ENCODE measurements around the gene SCN1B. TPM values are rescaled to one million over a fixed set of nuclear protein-coding genes. Genes with fewer than 3 reads are reported as not detected.
A peak's percentile ranks its signal among the peaks of the same experiment; 100 is the strongest.

The SCN1B gene
- total and polyA plus RNA-seq, 2 of the 13 experiments (the other 11 are each of a cell fraction or from before 2014, with no cell fraction given) = 2.7 to 20.1 TPM

DNA sequence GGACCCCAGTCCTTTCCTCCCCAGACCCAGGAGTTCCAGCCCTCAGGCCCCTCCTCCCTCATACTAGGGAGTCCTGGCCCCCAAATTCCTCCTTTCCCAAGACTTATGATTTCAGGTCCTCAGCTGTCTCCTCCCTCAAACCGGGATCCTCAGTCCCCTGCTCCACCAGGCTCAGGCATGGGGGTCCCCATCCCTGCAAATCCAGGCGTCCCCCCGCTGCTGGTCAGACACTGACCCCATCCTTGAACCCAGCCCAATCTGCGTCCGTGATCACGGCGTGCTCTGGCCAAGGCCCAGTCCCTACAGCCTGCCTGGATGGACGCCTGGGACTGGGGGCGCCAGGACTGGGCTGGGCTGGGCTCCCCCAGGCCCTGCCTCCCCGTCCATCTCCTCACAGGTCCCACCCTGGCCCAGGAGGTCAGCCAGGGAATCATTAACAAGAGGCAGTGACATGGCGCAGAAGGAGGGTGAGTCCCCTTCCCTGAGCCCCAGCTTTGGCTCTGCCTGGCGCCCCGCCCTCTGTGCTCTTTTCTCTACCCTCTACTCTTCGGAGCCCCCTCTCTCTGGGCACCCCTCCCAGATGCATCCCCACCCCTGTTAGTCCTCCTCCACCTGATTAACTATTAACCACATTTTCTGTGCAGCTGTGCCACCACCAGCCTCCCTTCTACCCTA lies 11.9 kb downstream of the SCN1B start (continued):
- TF ChIP-seq, protein P1, sequence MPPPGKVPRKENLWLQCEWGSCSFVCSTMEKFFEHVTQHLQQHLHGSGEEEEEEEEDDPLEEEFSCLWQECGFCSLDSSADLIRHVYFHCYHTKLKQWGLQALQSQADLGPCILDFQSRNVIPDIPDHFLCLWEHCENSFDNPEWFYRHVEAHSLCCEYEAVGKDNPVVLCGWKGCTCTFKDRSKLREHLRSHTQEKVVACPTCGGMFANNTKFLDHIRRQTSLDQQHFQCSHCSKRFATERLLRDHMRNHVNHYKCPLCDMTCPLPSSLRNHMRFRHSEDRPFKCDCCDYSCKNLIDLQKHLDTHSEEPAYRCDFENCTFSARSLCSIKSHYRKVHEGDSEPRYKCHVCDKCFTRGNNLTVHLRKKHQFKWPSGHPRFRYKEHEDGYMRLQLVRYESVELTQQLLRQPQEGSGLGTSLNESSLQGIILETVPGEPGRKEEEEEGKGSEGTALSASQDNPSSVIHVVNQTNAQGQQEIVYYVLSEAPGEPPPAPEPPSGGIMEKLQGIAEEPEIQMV (CRISPR knock-in tag; IDR thresholded peaks at IDR 0.05; ENCODE audit: low read depth) = no peak
- TF ChIP-seq ZKSCAN8 (CRISPR knock-in tag; IDR thresholded peaks at IDR 0.05; ENCODE audit: borderline replicate concordance) (no peak), SMAD9 (CRISPR knock-in tag; IDR thresholded peaks at IDR 0.05) (0 out of 2 replicates have a peak, but pooled peaks have one; percentile 74), ZZZ3 (CRISPR knock-in tag; IDR thresholded peaks at IDR 0.05; ENCODE audit: borderline replicate concordance) (no peak), SKI (IDR thresholded peaks at IDR 0.05; ENCODE audit: partially characterized antibody) (peak; percentile 10), ZNF30 (CRISPR knock-in tag; IDR thresholded peaks at IDR 0.05) (no peak), FOXC1 (CRISPR knock-in tag; IDR thresholded peaks at IDR 0.05; ENCODE audit: borderline replicate concordance) (peak; percentile 38; the same call in 1 of the 2 replicates), ZNF251 (CRISPR knock-in tag; IDR thresholded peaks at IDR 0.05) (no peak), TAF15 (IDR thresholded peaks at IDR 0.05; ENCODE audit: low read depth, low read length, poor library complexity, severe bottlenecking) (no peak), TARDBP (CRISPR knock-in tag; IDR thresholded peaks at IDR 0.05) (peak; percentile 80; the same call in 1 of the 2 replicates), NR3C1 (CRISPR knock-in tag; IDR thresholded peaks at IDR 0.05) (no peak), ZFY (CRISPR knock-in tag; IDR thresholded peaks at IDR 0.05) (peak; percentile 40; the same call in 1 of the 2 replicates), TP53 (CRISPR knock-in tag; conservative IDR thresholded peaks at IDR 0.05) (0 out of 2 replicates have a peak, but pooled peaks have one; percentile 33), HNRNPLL (IDR thresholded peaks at IDR 0.05; ENCODE audit: low read depth, low read length, poor library complexity, severe bottlenecking) (no peak), ZNF564 (CRISPR knock-in tag; IDR thresholded peaks at IDR 0.05) (no peak; the same call in 1 of the 2 replicates), ZNF333 (CRISPR knock-in tag; IDR thresholded peaks at IDR 0.05; ENCODE audit: borderline replicate concordance) (no peak)
- TF ChIP-seq, protein P2, sequence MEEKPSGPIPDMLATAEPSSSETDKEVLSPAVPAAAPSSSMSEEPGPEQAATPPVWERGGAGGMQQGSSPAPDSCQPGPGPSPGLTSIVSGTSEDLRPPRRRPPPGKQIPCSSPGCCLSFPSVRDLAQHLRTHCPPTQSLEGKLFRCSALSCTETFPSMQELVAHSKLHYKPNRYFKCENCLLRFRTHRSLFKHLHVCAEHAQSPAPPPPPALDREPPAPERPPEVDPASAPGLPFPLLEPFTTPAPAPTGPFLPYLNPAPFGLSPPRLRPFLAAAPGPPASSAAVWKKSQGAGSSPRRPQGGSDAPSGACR (CRISPR knock-in tag; IDR thresholded peaks at IDR 0.05) = peak; percentile 88
- TF ChIP-seq, protein P3, sequence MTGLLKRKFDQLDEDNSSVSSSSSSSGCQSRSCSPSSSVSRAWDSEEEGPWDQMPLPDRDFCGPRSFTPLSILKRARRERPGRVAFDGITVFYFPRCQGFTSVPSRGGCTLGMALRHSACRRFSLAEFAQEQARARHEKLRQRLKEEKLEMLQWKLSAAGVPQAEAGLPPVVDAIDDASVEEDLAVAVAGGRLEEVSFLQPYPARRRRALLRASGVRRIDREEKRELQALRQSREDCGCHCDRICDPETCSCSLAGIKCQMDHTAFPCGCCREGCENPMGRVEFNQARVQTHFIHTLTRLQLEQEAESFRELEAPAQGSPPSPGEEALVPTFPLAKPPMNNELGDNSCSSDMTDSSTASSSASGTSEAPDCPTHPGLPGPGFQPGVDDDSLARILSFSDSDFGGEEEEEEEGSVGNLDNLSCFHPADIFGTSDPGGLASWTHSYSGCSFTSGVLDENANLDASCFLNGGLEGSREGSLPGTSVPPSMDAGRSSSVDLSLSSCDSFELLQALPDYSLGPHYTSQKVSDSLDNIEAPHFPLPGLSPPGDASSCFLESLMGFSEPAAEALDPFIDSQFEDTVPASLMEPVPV (CRISPR knock-in tag; IDR thresholded peaks at IDR 0.05) = no peak
- TF ChIP-seq, protein P4, sequence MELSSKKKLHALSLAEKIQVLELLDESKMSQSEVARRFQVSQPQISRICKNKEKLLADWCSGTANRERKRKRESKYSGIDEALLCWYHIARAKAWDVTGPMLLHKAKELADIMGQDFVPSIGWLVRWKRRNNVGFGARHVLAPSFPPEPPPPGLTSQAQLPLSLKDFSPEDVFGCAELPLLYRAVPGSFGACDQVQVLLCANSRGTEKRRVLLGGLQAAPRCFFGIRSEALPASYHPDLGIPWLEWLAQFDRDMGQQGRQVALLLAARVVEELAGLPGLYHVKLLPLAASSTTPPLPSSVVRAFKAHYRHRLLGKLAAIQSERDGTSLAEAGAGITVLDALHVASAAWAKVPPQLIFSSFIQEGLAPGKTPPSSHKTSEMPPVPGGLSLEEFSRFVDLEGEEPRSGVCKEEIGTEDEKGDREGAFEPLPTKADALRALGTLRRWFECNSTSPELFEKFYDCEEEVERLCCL (CRISPR knock-in tag; IDR thresholded peaks at IDR 0.05; ENCODE audit: borderline replicate concordance) = no peak
- TF ChIP-seq, protein P5, sequence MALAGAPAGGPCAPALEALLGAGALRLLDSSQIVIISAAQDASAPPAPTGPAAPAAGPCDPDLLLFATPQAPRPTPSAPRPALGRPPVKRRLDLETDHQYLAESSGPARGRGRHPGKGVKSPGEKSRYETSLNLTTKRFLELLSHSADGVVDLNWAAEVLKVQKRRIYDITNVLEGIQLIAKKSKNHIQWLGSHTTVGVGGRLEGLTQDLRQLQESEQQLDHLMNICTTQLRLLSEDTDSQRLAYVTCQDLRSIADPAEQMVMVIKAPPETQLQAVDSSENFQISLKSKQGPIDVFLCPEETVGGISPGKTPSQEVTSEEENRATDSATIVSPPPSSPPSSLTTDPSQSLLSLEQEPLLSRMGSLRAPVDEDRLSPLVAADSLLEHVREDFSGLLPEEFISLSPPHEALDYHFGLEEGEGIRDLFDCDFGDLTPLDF (CRISPR knock-in tag; IDR thresholded peaks at IDR 0.05) = no peak
